GM19238 (cell line): Measurements from ENCODE around the gene ESF1.
A peak's percentile ranks its signal among the peaks of the same experiment; 100 is the strongest.
"Not testable (repeated sequence)": the region's sequence is repeated elsewhere in the genome, so short reads cannot be mapped to it uniquely, and the experiment has no call there.

Experiments used
- DNase-seq: peaks from one replicate; pipeline ENCODE4 v3.0.0; 2011; ENCODE audit warnings: low spot score; ENCODE audit not compliant: insufficient read length

The ESF1 gene

DNA sequence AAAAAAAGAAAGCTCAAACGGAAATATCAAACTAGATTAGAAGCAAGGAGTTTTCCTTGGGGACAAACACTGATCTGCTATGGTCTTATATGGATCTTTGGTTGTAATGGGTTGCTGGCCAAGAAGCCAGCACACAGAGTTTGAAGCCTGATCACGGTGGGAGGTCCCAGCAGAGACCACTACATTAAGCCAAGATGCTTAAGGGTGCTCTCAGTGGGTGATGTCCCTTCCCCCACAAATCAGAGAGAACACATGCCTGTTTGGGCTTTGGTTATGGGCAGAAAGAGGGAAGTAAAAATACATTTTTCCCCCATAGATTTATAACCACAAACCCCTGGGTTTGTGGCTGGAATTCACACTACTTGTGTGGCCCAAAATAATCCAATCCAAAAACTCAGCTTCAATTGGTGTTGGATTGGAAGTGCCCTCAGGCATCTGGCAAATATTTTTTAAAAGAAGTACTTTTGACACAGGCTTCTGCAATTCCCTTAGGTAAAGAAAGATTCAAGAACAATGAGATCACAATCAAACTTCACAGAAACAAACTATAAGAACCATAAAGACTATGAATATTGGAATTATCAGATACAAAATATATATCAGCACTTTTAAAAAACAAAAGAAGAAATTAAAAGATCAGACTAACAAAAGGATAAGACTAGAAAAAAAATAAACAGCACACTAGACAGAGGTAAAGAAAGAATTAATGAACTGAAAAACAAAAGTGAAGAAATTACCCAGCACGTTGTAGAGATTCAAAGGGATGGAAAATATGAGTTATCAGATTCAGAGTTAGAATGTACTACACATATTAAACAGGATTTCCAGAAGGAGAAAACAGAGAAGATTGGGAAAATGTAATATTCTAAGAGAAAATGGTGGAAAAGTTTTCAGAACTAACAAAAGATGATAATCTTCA is 44.7 kb downstream of the ESF1 start:
- no peak for DNase-seq

DNA sequence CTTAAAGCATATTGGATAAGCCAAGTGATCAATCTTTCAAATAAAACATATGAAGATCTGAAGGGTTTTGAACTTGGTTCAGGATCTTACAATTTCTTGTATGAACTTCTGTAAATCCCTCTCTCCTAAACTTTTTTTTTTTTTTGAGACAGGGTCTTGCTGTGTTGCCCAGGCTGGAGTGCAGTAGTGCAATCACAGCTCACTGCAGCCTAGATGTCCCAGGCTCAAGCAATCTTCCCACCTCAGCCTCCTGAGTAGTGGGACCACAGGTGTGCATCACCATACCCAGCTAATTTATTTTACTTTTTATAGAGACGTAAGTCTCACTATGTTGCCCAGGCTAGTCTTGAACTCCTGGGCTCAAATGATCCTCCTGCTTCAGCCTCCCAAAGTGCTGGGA is 46.5 kb downstream of the ESF1 start:
- DNase-seq, result not testable (repeated sequence)

DNA sequence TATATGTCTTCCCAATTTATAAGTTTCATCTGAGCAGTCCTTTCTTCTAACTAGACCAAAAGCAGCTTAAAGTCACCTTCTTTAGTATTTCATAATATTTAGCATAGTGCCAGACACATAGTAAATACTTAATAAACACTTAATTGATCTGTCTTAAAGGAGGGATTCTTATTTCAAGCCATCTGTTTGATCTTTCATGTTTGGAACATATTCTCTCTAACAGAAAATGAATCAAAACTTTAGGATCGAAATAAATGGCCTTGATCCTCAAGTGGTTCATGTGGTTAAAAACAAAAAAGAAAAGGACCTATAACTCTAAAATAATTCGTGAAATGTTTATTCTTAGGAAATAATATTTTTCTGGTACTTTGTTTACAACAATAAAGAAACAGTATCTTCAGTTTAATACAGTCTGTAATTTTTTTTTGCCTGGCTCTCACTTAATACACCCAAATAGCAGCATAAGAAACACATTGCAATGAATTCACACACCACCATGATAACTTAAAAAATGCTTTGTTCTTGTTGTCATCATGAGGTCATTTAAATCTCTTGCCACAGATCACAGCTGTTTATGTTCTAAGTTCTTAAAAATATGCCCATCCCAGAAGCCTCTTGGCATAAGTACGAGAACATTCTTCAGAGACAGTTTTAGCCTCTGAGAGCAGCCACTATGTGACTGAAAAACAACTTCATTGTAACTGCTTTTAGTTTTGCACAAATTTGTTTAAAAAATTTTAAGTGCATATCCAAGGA is 48.1 kb downstream of the ESF1 start:
- no peak for DNase-seq

DNA sequence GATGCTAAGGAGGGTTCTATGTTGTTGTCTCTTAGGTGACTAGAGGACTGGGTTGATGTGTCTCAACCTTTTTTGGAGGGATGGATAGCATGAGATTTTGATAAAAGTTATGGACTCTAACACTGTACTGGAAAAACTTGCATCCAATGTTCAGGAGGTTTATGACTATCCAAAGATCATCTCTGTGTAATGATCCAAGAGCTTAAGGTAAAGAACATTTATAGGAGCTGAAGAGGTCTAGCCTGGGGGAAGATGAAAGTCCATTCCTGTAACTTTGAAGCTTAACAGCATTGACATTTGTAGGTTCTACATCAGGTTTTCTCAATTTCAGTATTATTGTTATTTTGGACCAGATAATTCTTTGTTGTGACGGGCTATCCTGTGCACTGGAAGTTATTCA is 48.9 kb downstream of the ESF1 start:
- DNase-seq, result no peak

DNA sequence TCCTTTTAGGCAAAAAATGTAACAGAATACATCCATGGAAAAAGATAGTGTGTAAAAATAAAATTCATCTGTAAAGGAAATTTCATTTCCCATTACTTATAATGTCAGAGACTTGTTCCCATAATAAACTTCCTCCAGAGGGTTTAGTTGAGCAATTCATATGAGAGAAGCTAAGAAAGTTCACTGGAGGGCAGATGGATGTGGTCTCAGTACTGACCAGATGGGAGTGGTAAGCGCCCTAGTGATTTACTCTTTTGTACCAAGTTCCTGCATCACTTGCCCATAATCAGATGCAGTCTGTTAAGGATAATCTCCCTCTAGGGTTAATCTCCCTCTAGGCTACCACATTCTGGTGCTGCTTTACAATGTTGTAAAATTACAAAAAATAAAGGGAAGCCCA is 61.7 kb downstream of the ESF1 start:
- no peak for DNase-seq

DNA sequence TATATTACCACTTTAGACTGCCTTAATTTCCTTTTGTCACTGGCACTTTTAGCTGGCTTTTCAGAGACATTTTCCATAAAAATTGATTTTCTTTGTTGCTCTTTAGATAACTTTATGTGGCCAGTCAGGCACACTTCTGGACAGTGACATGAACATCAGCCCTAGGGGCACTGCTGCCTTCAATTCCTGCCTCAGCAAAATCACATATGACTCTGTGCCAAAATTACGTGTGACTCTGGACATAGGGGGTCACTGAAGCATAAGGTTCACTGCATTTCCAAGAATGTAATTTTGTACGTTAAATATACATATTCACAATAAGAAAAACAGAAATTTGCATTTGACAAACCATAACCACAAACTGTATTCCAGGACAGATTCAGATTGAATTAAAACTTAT is 66.5 kb downstream of the ESF1 start:
- DNase-seq, result no peak

DNA sequence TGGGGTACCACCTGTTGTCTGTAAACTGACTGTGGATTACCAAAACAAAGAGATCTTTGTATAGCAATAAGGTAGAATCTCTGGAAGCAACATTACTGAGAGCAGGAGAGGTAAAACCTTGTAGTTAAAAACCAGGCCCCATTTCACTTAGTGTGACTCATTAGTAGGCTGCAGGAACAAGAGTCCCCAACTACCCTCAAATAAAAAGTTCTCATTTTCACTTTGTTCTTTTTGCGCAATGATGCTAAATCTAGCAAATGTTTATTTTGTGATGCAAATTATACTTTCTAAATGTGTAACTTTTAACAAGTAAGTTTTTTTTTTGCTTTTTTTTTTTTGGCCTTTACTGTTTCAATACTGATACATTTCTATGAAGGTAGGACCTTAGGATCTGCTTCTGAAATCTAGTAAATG is 67.1 kb downstream of the ESF1 start:
- DNase-seq, result peak; percentile 3

DNA sequence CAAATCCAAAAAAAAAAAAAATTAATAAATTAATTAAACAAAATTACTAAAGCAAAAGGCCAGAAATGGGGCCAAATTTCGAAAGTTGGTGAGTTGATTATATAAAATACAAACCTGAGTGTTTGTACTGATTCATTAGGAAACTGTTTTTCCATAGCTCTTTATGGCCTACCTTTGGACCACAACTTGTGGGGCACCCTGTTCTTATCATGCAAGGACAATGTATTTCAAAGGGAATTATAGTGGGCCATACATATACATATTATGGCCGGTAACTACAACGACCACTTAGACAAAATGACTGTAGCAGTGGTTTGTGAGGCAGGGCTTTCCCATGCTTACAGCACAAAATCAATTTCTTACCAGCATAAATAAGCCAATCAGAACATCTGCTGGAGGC is 69.5 kb downstream of the ESF1 start:
- DNase-seq, result no peak

DNA sequence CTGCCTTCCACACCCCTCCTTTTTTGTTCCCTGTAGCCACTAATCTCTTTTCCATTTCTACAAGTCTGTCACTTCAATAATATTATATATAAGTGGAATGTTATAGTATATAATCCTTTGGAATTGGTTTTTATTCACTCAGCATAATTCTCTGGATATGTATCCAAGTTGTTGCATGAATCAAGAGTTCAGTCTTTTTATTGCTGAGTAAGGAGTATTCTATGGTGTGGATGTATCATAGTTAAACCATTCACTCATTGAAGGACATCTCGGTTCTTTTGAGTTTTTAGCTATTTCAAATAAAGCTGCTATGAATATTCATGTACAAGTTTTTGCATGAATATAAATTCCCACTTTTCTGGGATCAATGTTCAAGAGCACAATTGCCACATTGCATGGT is 76.5 kb downstream of the ESF1 start:
- no peak for DNase-seq

DNA sequence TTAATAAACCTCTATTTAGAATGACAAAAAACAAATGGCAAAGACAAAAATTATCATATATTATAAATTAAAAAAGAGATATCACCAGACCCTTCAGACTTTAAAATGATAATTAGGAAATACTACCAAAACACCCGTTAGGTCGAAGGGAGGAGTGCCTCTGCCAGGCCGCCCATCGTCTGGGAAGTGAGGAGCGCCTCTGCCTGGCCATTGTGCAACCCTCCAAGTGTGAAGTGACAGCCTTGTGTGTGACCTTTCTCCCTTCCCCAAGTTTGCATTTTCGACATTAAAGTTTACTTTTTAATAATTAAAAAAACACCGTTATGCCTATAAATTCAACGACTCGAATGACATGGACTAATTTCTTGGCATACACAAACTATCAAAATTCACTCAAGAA is 81.5 kb downstream of the ESF1 start:
- no peak for DNase-seq

DNA sequence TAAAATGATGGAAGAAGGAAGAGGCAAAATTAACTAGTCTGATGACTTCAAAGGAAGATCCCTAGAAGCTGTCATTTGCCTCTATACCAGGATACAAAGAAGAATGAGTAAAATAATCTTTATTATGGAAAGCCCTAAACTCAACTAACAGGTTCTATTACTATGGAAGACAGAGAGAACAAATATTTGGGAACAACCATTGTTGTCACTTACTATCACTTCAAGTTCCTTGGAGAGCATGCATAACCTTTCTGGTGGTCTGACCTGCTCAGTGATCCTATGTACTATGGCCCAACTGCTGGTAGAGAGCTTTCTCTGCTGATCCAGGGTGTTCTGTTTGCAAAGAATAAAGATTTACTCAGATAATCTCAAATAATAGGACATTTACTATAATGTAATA is 83.2 kb downstream of the ESF1 start:
- DNase-seq, result no peak

DNA sequence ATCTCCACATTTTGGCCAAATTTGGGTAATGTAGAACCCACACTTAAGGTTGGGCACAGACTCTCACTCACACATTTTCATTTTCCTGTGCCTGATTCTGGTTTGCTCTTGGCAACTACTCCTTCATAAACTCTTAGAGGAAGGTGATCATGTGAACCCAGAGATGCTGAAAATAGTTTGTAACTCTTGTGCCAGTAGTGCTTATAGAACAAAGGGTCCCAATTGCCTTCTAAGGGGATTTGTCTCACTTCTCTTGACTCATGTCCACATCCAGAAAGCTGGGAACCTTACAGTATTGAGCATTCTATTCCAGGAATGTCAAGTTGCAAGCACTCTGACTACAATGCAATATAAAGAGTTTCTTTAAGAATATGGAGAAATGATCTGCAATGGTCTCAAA is 84.0 kb downstream of the ESF1 start:
- no peak for DNase-seq

DNA sequence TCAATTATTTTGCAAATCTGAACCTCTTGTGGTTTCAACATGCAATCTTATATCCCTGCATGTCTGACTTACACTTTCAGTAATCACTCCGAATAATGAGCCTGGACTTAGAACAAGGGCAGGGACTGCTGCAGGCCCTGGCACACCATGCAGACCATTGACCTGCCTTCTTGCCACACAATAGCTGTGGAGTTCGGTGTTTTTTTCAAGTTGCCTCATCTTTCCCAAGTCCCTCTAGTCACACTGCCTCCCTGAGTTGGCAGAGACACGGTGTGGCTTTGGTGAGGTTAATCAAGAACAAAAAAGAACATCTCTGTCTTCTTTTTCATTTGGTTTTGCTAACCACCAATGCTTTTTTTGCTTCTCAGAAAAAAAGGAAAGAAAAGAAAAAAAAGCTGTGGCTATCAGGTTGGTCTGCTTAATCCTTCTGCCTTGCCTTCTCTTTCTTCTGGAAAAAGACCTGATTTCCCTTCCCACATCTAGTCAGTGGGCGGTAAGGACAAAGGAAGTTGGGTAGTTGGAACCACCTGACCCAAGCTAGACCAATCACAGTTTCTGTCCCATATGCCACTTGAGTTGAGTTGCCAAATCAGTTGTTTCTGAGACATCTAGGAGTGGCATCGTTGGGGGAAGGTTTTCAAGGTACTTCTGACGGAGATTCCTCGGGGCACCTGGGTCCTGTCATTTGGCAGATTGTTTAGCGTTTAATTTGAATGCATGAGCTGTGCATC is 90.1 kb downstream of the ESF1 start:
- DNase-seq, result no peak

DNA sequence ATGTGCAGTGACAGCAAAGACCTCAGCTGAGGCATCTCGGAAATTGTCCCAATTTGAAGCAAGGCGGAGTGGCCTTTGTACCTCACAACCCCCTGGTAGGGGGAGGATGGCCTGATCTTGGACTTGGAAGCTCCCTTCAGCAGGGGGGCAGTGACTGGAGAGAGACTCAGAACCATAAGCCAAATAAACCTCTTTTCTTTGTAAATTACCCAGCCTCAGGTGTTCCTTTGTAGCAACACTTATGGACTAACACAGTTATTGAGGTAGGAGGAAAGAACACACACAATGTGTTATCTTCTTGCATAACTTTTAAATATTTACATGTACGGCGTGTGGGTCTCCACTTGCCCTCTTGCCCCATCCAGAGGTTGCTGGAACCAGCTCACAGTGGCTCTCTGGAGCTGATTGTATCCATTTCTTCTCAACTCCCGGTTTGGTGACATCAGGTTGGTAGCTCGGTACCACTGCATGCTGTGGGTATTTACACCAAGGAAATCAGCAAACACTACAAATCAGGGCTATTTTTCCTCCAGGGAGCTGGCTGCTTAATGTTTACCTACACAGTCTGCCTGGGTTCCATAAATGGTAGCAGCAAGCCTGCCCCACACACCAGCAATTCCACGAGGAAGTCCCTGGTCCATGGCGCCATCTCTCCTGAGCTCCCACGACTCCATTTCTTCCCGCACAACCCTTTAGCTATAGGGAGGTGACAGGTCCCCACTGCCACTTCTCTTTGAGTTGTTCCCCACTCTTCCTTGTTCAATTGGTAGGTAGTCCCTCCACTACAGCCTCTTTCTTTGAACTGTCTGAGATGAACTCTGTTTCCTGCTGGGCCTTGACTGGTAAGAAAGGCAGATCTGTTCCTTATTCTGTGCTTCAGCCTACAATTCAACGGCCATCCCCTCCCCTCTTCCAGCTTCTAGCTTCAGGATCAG is 91.7 kb downstream of the ESF1 start:
- DNase-seq, result no peak

DNA sequence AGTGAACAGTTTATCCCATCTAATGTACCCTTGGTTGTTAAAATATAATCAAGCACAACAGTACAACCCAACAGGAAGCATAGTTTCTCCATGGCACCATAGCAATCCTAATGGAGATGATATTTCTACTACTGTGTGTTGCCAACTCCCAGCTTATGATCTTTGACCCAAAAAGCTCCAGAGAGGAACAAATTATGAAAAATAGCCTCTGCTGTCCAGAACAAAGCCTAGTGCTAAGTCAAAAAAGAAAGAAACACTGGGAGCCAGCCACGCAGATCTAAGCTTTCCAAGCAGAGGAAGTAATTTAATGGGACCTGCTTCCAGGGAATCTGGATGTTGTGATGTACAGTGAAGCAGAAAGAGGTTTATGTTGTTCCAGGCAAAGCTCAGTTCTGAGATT is 93.8 kb downstream of the ESF1 start:
- DNase-seq, result no peak

DNA sequence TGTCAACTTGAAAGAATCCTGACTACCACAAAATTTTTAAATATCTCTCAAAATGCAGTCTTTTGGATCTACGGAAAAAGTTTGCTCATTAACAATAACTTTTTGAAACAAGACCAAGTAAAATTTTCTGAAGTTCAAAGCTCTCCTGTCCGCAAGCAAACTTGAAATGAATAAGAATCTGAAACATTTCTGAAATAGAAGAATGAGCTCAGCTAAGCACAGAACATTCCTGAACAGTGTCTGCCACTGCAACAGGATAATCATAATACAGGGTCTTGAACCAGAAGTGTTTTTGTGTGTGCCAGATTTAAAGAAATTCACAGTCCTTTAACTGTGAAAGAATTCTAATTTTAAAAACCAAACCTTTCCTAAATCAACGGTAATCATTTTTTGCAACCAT is 96.9 kb downstream of the ESF1 start:
- DNase-seq, result no peak

DNA sequence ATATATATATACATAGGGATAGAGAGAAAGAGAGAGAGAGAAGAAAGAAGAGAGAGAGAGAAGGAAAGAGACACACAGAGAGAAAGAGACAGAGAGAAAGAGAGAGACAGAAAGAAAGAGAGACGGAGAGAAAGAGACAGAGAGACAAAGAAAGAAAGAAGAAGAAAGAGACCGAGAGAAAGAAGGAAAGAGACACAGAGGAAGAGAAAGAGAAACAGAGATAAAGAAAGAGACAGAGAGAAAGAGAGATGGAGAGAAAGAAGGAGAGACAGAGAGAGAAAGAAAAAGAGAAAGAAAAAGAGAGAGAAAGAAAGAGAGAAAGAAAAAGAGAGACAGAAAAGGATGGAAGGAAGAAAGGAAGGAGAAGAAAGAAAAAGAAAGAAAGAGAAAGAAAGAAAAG is 99.1 kb downstream of the ESF1 start:
- no peak for DNase-seq

DNA sequence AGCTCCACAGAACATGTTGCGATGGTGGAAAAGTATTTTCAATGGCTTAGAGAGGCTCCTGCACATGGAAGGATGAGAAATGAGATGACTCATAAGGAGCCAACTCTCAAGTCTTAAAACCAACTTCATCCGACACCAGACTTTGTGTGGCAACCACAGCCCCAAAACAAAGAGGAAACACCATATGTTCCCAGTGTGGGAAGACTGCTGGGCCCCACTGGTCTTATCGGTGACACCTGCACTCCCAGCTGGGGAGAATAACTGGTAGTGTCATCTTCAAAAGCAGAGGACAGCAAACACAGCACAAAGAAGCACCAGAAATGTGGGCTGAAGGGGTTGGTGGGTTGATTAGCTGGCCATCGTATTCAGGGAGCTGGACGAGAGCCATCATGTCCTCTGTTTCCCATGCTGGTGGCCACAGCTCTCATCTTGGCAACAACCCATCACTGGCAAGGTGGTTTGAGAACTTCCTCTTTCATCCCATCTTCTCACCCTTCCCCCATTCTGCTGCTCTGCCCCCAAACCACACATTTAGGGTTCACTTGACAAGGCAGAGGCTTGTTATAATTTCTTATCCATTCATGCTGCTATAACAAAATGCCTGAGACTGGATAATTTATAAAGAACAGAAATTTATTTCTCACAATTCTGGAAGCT is 100.0 kb downstream of the ESF1 start:
- no peak for DNase-seq

DNA sequence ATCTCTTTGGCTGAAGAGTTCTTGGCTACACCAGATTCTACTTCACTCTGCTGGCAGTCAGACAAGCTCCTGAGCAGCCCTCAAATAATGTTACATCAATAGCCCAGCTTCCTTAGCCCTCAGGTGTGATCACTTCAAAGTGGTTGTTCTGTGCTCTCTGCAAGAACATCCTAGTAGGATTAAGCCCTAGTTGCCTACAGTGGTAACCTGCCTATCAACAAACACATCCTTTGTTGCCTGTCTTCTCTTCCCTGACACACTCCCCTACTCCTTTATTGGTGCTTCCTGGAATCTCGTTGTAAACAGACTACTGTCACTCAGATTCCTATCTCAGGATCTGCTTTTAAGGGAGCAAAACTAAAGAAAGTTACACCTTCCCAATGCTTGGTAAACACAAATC is 100.9 kb downstream of the ESF1 start:
- no peak for DNase-seq
